BE2C (cell line): ENCODE data around the gene GSG1L2.

Experiments
- DNase-seq: peaks from one replicate; pipeline ENCODE4 v3.0.0-alpha.2; 2020
- H3K27me3 ChIP-seq: fragments of 250-450 bp; sonication (Bioruptor Pico); 2 replicates; pipeline ENCODE4 v1.5.1; 2020; ENCODE audit warnings: mild to moderate bottlenecking
- H3K36me3 ChIP-seq: fragments of 250-450 bp; sonication (Bioruptor Pico); 2 replicates; pipeline ENCODE4 v1.5.1; 2020; ENCODE audit warnings: mild to moderate bottlenecking
- H3K4me1 ChIP-seq: fragments of 250-450 bp; sonication (Bioruptor Pico); 2 replicates; pipeline ENCODE4 v1.5.1; 2020
- H3K4me3 ChIP-seq: 2 replicates; pipeline ENCODE4 v1.5.1; 2011; ENCODE audit warnings: low read depth, low read length
- H3K9me3 ChIP-seq: fragments of 250-450 bp; sonication (Bioruptor Pico); 2 replicates; pipeline ENCODE4 v1.5.1; 2020
- TF ChIP-seq, protein P1 (sequence below): IDR thresholded peaks from 2 replicates; pipeline ENCODE4 v1.5.1; 2012; ENCODE audit warnings: mild to moderate bottlenecking, low read depth, low read length

The GSG1L2 gene

DNA sequence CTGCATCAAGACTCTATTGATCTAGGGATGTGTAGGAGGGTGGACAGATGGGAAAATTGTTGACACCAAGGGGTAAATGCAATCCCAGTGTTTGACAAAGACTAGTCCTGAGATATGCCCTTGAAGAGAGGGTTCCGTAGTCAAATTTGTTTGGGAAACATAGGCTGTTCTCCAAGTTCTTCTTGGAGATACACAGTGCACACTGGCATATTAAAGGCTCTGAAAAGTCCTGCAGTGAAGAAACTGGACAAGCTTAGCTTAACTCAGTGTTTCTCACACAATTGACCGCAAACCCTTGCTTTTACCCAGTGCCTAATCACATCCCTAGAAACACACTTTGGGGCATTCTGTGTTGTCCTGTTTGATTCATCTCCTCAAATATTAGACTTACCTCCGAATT lies 41.3 kb downstream of the GSG1L2 start:
- DNase-seq, result no peak
- Histone ChIP-seq H3K27me3 (no peaks in the 10 kb centered on the region), H3K9me3 (no peaks in the 10 kb centered on the region), H3K36me3 (no peaks in the 10 kb centered on the region), H3K4me1 (no peaks in the 10 kb centered on the region), H3K4me3 (no peak overlapping the region)
- TF ChIP-seq, protein P1, sequence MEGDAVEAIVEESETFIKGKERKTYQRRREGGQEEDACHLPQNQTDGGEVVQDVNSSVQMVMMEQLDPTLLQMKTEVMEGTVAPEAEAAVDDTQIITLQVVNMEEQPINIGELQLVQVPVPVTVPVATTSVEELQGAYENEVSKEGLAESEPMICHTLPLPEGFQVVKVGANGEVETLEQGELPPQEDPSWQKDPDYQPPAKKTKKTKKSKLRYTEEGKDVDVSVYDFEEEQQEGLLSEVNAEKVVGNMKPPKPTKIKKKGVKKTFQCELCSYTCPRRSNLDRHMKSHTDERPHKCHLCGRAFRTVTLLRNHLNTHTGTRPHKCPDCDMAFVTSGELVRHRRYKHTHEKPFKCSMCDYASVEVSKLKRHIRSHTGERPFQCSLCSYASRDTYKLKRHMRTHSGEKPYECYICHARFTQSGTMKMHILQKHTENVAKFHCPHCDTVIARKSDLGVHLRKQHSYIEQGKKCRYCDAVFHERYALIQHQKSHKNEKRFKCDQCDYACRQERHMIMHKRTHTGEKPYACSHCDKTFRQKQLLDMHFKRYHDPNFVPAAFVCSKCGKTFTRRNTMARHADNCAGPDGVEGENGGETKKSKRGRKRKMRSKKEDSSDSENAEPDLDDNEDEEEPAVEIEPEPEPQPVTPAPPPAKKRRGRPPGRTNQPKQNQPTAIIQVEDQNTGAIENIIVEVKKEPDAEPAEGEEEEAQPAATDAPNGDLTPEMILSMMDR, result no peak

DNA sequence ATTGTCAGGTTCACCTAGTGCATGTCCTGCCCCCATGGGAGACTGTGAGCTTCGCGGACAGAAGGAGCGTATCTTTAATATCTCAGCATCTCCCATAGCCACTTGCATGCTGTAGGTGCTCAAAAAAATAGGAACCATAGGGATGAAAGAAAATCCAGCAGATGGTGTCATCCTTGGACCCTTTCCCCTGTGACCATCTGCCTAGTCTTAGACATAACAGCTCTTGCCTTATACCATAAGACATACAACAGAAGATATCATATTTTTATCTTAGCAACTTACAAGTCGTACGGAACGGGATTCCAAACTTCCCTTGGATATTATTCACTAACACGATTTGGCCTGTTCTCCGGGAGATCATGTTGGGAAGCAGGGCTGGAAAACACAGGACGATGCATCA lies 45.0 kb downstream of the GSG1L2 start:
- TF ChIP-seq, protein P1, result no peak
- H3K36me3 ChIP-seq, result no peaks in the 10 kb centered on the region
- H3K4me3 ChIP-seq, result no peak overlapping the region
- H3K27me3 ChIP-seq, result no peaks in the 10 kb centered on the region
- DNase-seq, result no peak
- no peaks in the 10 kb centered on the region for H3K4me1 ChIP-seq
- no peaks in the 10 kb centered on the region for H3K9me3 ChIP-seq

DNA sequence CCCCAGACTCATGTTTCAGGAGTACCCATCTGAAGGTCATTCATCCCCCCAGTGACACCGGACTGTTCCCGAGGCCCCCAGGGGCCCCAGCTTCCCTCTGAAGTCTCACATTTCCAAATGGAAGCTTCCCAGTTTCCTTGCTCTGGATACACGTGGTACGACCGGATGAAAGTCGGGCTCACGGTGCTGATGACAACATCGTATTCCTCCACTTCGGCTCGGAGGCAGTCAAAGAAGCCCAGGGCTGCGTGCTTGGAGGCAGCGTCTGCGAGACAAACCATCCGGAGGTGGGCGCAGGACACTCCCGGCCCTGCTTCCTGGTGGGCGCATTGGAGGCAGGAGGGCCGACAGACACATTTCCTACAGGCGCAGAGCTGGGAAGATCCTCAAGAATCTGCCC lies 49.2 kb downstream of the GSG1L2 start:
- Histone ChIP-seq H3K4me3 (no peak overlapping the region), H3K27me3 (no peaks in the 10 kb centered on the region), H3K36me3 (no peaks in the 10 kb centered on the region), H3K4me1 (no peaks in the 10 kb centered on the region), H3K9me3 (no peaks in the 10 kb centered on the region)
- DNase-seq, result no peak
- TF ChIP-seq, protein P1, result no peak

DNA sequence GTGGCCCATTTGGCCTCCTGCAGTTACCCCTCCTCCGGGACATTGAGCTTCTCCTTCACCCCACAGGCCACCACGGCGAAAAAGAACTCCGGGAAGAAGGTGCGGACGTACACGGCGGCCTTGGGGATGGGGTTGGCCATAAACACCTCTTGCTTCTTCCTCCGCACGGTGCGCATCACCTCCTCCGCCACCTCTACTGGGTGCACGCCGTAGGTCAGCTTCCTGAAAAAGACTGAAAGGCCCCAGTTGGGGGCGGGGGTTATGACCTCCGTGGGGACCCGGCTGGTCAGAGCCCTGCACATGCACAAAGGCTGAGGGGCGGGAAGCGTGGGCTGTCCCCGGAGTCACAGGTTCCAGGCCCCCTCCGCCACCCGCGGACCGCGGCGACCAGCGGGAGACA lies 50.4 kb downstream of the GSG1L2 start:
- Histone ChIP-seq H3K27me3 (no peaks in the 10 kb centered on the region), H3K9me3 (no peaks in the 10 kb centered on the region), H3K36me3 (no peaks in the 10 kb centered on the region), H3K4me3 (no peak overlapping the region), H3K4me1 (no peaks in the 10 kb centered on the region)
- TF ChIP-seq, protein P1, result no peak
- DNase-seq, result no peak

DNA sequence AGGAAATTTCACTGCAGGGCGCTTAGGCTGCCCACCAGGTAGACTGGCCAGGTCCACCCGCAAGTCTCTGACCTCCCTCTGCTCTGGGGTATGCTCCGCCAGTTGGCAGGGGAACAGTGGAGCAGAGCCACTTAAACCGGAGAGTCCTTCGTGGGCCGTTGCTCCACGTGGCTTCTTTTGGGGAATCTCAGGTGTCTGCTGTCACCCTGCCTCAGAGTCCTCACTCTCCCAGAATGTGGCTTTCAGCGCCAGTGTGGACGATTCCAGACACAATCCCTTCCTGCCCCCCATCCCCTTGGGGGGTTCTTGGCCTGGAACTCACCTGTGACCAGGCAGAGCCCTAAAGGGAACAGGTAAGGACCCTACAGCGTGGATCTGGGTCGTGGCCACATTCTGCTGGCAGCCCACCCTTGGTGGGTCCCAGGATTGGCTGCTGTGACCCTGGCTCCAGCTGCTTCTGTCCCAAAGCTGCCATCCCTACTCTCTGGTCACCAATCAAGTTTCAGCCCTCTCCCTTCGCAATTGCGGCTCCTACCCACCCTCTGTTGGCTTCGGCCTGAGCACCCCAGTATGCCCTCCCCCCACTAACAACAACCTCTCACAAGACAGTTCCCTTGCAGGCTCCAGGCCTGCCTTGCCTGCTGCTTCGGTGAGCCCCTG lies 52.7 kb downstream of the GSG1L2 start:
- no peak for DNase-seq
- H3K4me3 ChIP-seq, result no peak overlapping the region
- H3K9me3 ChIP-seq, result no peaks in the 10 kb centered on the region
- H3K4me1 ChIP-seq, result no peaks in the 10 kb centered on the region
- no peaks in the 10 kb centered on the region for H3K27me3 ChIP-seq
- TF ChIP-seq, protein P1, result no peak
- H3K36me3 ChIP-seq, result no peaks in the 10 kb centered on the region

DNA sequence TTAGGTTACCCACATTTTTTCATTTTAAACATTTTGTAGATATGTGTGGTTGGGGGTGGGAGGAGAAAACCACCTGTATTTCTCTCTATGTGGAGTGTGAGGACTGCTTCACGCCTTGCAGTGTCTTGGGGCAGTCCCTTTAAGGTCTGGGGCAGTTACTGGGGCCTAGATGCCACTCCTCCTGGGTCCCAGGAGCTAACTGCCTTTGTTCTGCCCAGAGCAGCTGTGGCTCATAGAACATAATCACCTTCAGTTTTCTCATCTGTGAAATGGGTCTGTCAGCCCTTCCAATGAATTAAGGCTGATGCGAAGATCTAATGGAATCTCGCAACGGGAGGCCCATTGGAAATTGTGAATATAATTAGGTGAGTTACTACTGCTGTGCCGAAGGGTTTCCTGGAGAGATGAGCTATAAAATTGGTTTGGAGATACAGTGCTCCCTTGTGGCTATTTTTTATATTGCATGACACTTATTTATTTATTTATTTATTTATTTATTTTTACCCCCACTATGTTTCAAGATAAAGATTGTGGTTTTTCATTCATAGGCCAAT lies 53.4 kb downstream of the GSG1L2 start:
- no peaks in the 10 kb centered on the region for H3K27me3 ChIP-seq
- DNase-seq, result no peak
- no peak overlapping the region for H3K4me3 ChIP-seq
- no peaks in the 10 kb centered on the region for H3K4me1 ChIP-seq
- TF ChIP-seq, protein P1, result no peak
- H3K36me3 ChIP-seq, result no peaks in the 10 kb centered on the region
- no peaks in the 10 kb centered on the region for H3K9me3 ChIP-seq
